Lower leg skin (tissue), 4 donors: Measurements from ENCODE around the gene CAMTA1. TPM values are rescaled to one million over a fixed set of nuclear protein-coding genes. Genes with fewer than 3 reads are reported as not detected.
A peak's percentile ranks its signal among the peaks of the same experiment; 100 is the strongest.

ENCODE experiments used
- DNase-seq, 2 donors: peaks; one replicate each; pipeline ENCODE4 v3.0.0-alpha.2; 2019; ENCODE audit warnings: low spot score in 2 of 2
- H3K4me3 ChIP-seq: fragments of 200-600 bp; sonication (generic); 2 replicates; pipeline ENCODE4 v1.5.1; 2017; ENCODE audit warnings: mild to moderate bottlenecking, low read depth; ENCODE audit not compliant: poor library complexity, severe bottlenecking
- CTCF ChIP-seq, 3 donors: fragments of 450-650 bp; IDR thresholded peaks; one replicate each; pipeline ENCODE4 v1.5.1; 2016; ENCODE audit warnings: antibody characterized with exemption in 3 of 3, mild to moderate bottlenecking in 3 of 3, moderate library complexity in 2 of 3
- POLR2A ChIP-seq, 2 donors: fragments of 450-650 bp; IDR thresholded peaks; one replicate each; pipeline ENCODE4 v1.6.1; 2016 to 2017; ENCODE audit warnings: antibody characterized with exemption in 2 of 2, mild to moderate bottlenecking in 1 of 2, moderate library complexity in 1 of 2
- WGBS, 2 donors: methylation state at CpG; one replicate each; pipeline ENCODE4 v1.1.5; 2018; 5-methylcytosine and 5-hydroxymethylcytosine counted together
- intact Hi-C: fragments of 100-400 bp; cut with DNase I; formaldehyde crosslinking; loops from one replicate; pipeline ENCODE4 v1.15.0; 2023; ENCODE audit warnings: low total_unique reads
- total RNA-seq, 4 donors: library from RNA; depleted of rRNA; stranded (reverse); fragments of >200 nt; gene quantifications; one replicate each; pipeline ENCODE4 v1.1.0, GENCODE V29; 2016

CAMTA1 gene
- total RNA-seq, 4 donors from 2014 or later: 24.4 to 52.3 (median 32.9) TPM

DNA sequence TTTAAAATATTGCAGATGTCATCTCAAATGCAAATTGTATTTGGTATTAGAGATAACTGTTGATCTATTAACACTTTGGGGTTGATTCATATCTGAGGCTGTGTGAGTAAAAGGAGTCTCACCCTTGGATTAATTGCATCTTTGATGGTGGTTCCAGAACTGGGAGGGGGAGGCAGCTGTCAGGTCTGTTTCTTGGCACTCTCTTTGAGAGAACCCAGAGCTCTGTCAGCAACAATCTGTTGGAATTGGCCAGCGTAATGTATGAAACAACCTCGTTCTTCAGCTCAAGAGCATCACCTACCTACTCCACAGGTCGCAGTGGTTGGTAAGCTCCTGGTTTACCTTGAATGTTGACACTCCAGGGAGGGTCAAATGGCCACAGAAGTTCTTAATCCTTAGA, 424.1 kb downstream of the CAMTA1 start:
- TF ChIP-seq POLR2A (IDR thresholded peaks at IDR 0.05) (no peak), CTCF (IDR thresholded peaks at IDR 0.05) (no peak)
- H3K4me3 ChIP-seq: no peak overlapping the region
- intact Hi-C loops: no loop called here
- 48 to 53% methylated on average over 3 of the region's 3 CpGs for WGBS, 2 donors
- no peak for DNase-seq

DNA sequence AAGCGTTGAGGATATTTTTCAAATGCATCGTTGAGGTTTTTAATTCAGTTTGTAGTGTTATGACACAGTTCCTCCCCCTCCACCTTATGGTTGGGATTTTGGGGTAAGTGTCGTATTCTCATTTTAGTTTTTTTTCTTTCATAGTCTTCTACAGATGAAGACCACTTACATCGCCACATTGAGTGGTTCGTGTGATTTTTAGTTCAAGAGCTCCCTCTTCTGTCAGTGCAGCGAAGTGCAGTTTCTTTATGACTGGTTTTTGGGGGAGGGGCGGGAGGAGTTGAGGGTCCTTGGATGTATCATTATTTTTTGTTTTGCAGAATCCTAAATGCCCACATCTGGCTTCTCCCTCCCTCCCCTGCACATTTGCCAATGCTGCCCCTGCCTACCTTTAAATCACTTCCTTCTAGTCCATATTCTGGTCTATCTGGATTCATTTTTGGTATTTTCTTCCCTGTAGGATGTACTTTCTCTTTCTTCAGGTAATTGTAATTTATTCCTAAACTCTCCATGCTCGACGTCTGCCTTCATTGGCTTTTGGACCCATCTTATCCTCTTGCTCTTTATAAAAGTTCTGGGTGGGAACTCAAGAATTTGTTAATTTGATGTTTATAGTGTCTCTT, 433.1 kb downstream of the CAMTA1 start:
- no peak overlapping the region for H3K4me3 ChIP-seq
- TF ChIP-seq CTCF (IDR thresholded peaks at IDR 0.05): no peak
- no peak for TF ChIP-seq POLR2A (IDR thresholded peaks at IDR 0.05)
- 24 to 29% methylated on average over 9 of the region's 9 CpGs for WGBS, 2 donors
- no peak for DNase-seq
- intact Hi-C loops: no loop called here

GRCh38 chr1:7219031-7219430, 433.8 kb downstream of the CAMTA1 start:
- TF ChIP-seq CTCF (IDR thresholded peaks at IDR 0.05): no peak
- TF ChIP-seq POLR2A (IDR thresholded peaks at IDR 0.05): no peak
- intact Hi-C loops: no loop called here
- peak in 1 of 2 donors; percentile 36 for DNase-seq
- H3K4me3 ChIP-seq: no peak overlapping the region
- WGBS, 2 donors: 82 to 84% methylated on average over 10 of the region's 10 CpGs

- no peak overlapping the region for H3K4me3 ChIP-seq
- DNase-seq: no peak
- WGBS, 2 donors: 86 to 90% methylated on average over 10 of the region's 10 CpGs
- TF ChIP-seq POLR2A (IDR thresholded peaks at IDR 0.05): no peak
- no peak for TF ChIP-seq CTCF (IDR thresholded peaks at IDR 0.05)
- intact Hi-C loops: no loop called here
Measured at GRCh38 chr1:7220007-7220406, 434.8 kb downstream of the CAMTA1 start.

DNA sequence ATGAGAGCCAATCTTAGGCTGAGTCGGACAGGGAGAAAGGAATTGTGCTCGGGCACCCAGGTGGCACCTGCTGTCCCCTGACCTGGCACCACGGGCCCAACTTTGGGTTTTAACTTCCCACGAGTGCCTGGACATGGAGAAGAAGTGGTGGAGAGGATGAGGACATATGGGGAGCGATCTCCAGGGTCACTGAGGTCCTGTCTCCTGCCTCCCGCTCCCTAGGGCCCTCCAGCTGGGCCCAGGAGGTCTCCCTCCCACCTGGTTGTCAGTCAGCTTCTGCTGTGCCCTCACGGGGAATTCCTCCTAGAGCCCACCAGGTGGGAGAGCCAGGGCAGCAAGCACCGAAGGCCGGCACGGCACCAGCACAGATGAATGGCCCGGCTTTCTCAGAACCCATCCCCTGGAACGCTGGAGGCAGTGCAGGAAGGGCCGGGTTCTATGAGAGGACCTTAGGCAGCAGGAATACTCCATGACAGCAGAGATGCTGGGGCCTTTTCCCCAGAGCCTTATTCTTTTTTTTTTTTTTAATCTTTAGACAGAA, 435.5 kb downstream of the CAMTA1 start:
- DNase-seq: peak in 1 of 2 donors; percentile 53

More for the DNA sequence above, 435.5 kb downstream of the CAMTA1 start:
- no peak overlapping the region for H3K4me3 ChIP-seq
- TF ChIP-seq POLR2A (IDR thresholded peaks at IDR 0.05) (no peak), CTCF (IDR thresholded peaks at IDR 0.05) (no peak)
- intact Hi-C loops: no loop called here
- WGBS, 2 donors: 88 to 90% methylated on average over 13 of the region's 13 CpGs
